AG04450 (cell line): ENCODE data around the gene VPS8. TPM values are rescaled to one million over a fixed set of nuclear protein-coding genes. Genes with fewer than 3 reads are reported as not detected.

Experiments
- CTCF ChIA-PET: fragments of 300-600, 350-600 bp; formaldehyde crosslinking; extraction: SDS; loops from one replicate; lab custom pipeline; 2022; ENCODE audit warnings: antibody characterized with exemption, inconsistent platforms; lab: Charles Lee
- POLR2A ChIA-PET: fragments of 350-600 bp; formaldehyde crosslinking; extraction: SDS; loops from one replicate; lab custom pipeline; 2021; ENCODE audit warnings: antibody characterized with exemption, inconsistent platforms; lab: Yijun Ruan, JAX
- DNase-seq: peaks from one replicate; pipeline ENCODE4 v3.0.0-alpha.2; 2011; ENCODE audit warnings: low read depth, low spot score
- H3K27ac ChIP-seq: one replicate; pipeline ENCODE4 v1.5.1; 2012; ENCODE audit warnings: low read depth, low read length, control low read depth
- H3K27me3 ChIP-seq: one replicate; pipeline ENCODE4 v1.6.0; 2012; ENCODE audit warnings: low read length; ENCODE audit not compliant: control insufficient read depth, insufficient read depth
- H3K4me3 ChIP-seq: 2 replicates; pipeline ENCODE4 v1.5.1; 2011; ENCODE audit warnings: mild to moderate bottlenecking, low read depth, low read length, control low read depth
- H3K9me3 ChIP-seq: 2 replicates; pipeline ENCODE4 v1.5.1; 2012; ENCODE audit warnings: low read length; ENCODE audit not compliant: control insufficient read depth, insufficient read depth
- CTCF ChIP-seq: IDR thresholded peaks from 2 replicates; pipeline ENCODE4 v1.5.1; 2011; ENCODE audit warnings: low read depth, low read length, control low read depth, inconsistent platforms
- polyA plus RNA-seq: library from polyadenylated mRNA; depleted of rRNA; stranded (reverse); fragments of >200 nt; gene quantifications from 2 replicates; pipeline ENCODE4 v1.2.3, GENCODE V29; 2011

Gene VPS8
- polyA plus RNA-seq, 1 experiment: 40.6 TPM

- H3K9me3 ChIP-seq: no peaks in the 10 kb centered on the region
- POLR2A ChIA-PET: no interaction called here
- no peaks in the 10 kb centered on the region for H3K27me3 ChIP-seq
- no peak overlapping the region for H3K4me3 ChIP-seq
- H3K27ac ChIP-seq: no peak overlapping the region
- CTCF ChIA-PET: interaction anchor here (0.8 kb wide), 1 partner anchor 303 kb away, joined by 3 read pairs; no protein-coding TSS in a partner anchor
- DNase-seq: no peak
- no peak for TF ChIP-seq CTCF
These were observed 61.2 kb downstream of the VPS8 start for GRCh38 chr3:184873141-184873540.

GRCh38 chr3:184874709-184875644 is 63.0 kb downstream of the VPS8 start:
- Histone ChIP-seq H3K27ac (no peak overlapping the region), H3K4me3 (no peak overlapping the region), H3K27me3 (no peaks in the 10 kb centered on the region), H3K9me3 (no peaks in the 10 kb centered on the region)
- no peak for DNase-seq
- POLR2A ChIA-PET: no interaction called here
- peak; percentile 64 for TF ChIP-seq CTCF
- CTCF ChIA-PET: interaction anchor here (0.6 to 2.7 kb wide), 32 partner anchors 9 to 700 kb away, joined by 3 to 60 read pairs (median 5); no protein-coding TSS in a partner anchor

GRCh38 chr3:184880276-184881019 is 68.5 kb downstream of the VPS8 start:
- Histone ChIP-seq H3K4me3 (no peak overlapping the region), H3K27me3 (no peaks in the 10 kb centered on the region), H3K9me3 (no peaks in the 10 kb centered on the region), H3K27ac (no peak overlapping the region)
- TF ChIP-seq CTCF: no peak
- POLR2A ChIA-PET: no interaction called here
- CTCF ChIA-PET: interaction anchor here (2.7 kb wide), 1 partner anchor 319 kb away, joined by 8 read pairs; the partner anchor contains the start of gene EPHB3
- peak; percentile 38 for DNase-seq

- no peak for TF ChIP-seq CTCF
- Histone ChIP-seq H3K27me3 (no peaks in the 10 kb centered on the region), H3K4me3 (no peak overlapping the region), H3K27ac (no peak overlapping the region), H3K9me3 (no peaks in the 10 kb centered on the region)
- ChIA-PET POLR2A (no interaction called here), CTCF (interaction anchor here (0.7 to 1.4 kb wide), 3 partner anchors 9 to 167 kb away, joined by 3 to 9 read pairs (median 4); no protein-coding TSS in a partner anchor)
- DNase-seq: no peak
These were observed 72.5 kb downstream of the VPS8 start for GRCh38 chr3:184884359-184885017.
